Fibroblast of the aortic adventitia (primary cell): ENCODE measurements around the gene CNN2. TPM values are rescaled to one million over a fixed set of nuclear protein-coding genes. Genes with fewer than 3 reads are reported as not detected.

Experiments
- DNase-seq: peaks from one replicate; pipeline ENCODE4 v3.0.0-alpha.2; 2010; ENCODE audit warnings: low read depth
- H3K4me3 ChIP-seq: 2 replicates; pipeline ENCODE4 v1.5.1; 2011; ENCODE audit warnings: low read depth, mild to moderate bottlenecking, control low read depth, low read length, moderate library complexity
- CTCF ChIP-seq: IDR thresholded peaks from 2 replicates; pipeline ENCODE4 v1.5.1; 2011; ENCODE audit warnings: mild to moderate bottlenecking, low read length, control low read depth, inconsistent platforms; ENCODE audit not compliant: insufficient read depth
- total RNA-seq: library from RNA; depleted of rRNA; stranded (reverse); fragments of >200 nt; gene quantifications from 2 replicates; pipeline ENCODE4 v1.2.3, GENCODE V29; 2012; ENCODE audit warnings: low replicate concordance

CNN2 gene
- total RNA-seq, 1 donor, result 96.0 TPM

- DNase-seq, result peak; percentile 29
- TF ChIP-seq CTCF, result no peak
Observed at GRCh38 chr19:991174-991931, 35.1 kb upstream of the CNN2 start.

GRCh38 chr19:991932-992669 is 34.3 kb upstream of the CNN2 start:
- DNase-seq, result no peak
- H3K4me3 ChIP-seq, result no peak overlapping the region
- TF ChIP-seq CTCF, result no peak

More at GRCh38 chr19:991174-991931, 35.1 kb upstream of the CNN2 start:
- H3K4me3 ChIP-seq, result no peak overlapping the region

- no peak overlapping the region for H3K4me3 ChIP-seq
- no peak for TF ChIP-seq CTCF
- no peak for DNase-seq
Observed at GRCh38 chr19:992670-993055, 33.7 kb upstream of the CNN2 start.

DNA sequence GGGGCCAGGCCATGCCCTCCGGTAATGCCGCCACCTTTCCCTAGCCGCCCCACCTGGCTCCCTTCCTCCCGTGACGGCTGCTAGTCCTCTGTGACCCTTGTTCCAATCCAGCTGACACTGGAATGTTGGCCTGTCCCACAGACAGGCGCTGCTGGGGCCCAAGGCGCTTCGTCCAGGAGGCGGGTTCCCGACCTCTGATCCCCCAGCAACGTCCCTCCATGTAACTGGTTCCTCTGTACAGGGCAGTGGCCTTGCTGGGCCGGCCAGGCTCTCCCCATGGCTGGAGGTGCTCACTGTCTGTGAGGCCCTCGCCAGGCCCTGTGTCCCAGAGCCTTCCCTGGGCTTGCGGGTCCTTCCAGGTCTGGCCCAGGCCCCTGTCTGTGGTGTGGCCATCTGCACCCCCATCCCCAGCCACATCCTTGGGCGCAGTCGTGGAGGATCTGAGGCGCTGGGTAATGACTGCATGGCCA is 33.0 kb upstream of the CNN2 start:
- H3K4me3 ChIP-seq, result no peak overlapping the region
- DNase-seq, result no peak
- TF ChIP-seq CTCF, result no peak

GRCh38 chr19:993831-994393 is 32.5 kb upstream of the CNN2 start:
- no peak overlapping the region for H3K4me3 ChIP-seq
- no peak for DNase-seq
- TF ChIP-seq CTCF, result no peak

DNA sequence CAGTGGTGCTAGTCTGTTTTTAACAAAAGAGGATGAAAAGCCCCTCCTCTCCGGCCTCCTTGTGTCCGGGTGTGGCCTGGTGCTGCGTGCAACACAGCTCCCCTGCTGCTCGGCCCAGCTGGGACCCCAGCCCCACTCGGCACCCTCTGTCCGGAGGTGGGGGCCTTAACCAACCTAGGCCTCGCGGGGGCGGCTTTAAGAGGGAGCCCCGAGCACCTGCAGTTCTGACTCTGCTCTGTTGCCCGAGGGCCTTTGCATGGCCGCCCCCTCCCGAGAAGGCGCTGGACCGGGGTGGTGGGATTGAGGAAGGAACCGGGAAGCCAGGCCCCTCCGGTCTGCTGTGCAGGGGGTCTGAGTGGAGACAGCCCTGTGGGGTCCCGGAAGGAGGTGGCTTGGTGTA is 31.9 kb upstream of the CNN2 start:
- no peak overlapping the region for H3K4me3 ChIP-seq
- no peak for DNase-seq
- no peak for TF ChIP-seq CTCF
